IMR-90 (cell line): ENCODE data around the gene SH3BP2. TPM values are rescaled to one million over a fixed set of nuclear protein-coding genes. Genes with fewer than 3 reads are reported as not detected.

Experiments used
- ATAC-seq: fragments of 200-7000 bp; cut with Tn5 transposase; 2 replicates; pipeline ENCODE4 v1.9.1; 2020; ENCODE audit warnings: low read depth, mild to moderate bottlenecking, moderate library complexity
- BruUV-seq: library from RNA; stranded (reverse); fragments of 400-500 nt; replicated peaks from 2 replicates; lab custom pipeline; 2021; lab: Mats Ljungman, UMichigan
- CTCF ChIA-PET: fragments of 300-600 bp; formaldehyde crosslinking; extraction: SDS; loops from one replicate; lab custom pipeline; 2021; ENCODE audit warnings: antibody characterized with exemption; lab: Yijun Ruan, JAX
- POLR2A ChIA-PET: fragments of 300-600 bp; sonication (Branson Sonifier 250); formaldehyde crosslinking; loops from one replicate; lab custom pipeline; 2022; ENCODE audit warnings: antibody characterized with exemption; ENCODE audit not compliant: unreplicated experiment; lab: Charles Lee
- DNase-seq: peaks from one replicate; pipeline ENCODE4 v3.0.0; 2013
- H2AFZ ChIP-seq: replicated peaks from 2 replicates; pipeline ENCODE3; 2013; ENCODE audit warnings: low read length, mild to moderate bottlenecking; ENCODE audit not compliant: poor library complexity
- H2AK5ac ChIP-seq: 2 replicates; pipeline ENCODE4 v1.6.1; 2013; ENCODE audit warnings: low read depth, low read length, inconsistent platforms
- H2AK9ac ChIP-seq: replicated peaks from 2 replicates; pipeline ENCODE3; 2013; ENCODE audit warnings: mild to moderate bottlenecking, low read depth, low read length, moderate library complexity; ENCODE audit not compliant: poor library complexity
- H2BK120ac ChIP-seq: 2 replicates; pipeline ENCODE4 v1.6.1; 2013; ENCODE audit warnings: low read depth, low read length, inconsistent platforms
- H2BK15ac ChIP-seq: 3 replicates; pipeline ENCODE4 v1.6.1; 2013; ENCODE audit warnings: low read depth, low read length, inconsistent platforms
- H2BK20ac ChIP-seq: 2 replicates; pipeline ENCODE4 v1.6.1; 2013; ENCODE audit warnings: low read depth, mild to moderate bottlenecking, inconsistent platforms, low read length, moderate library complexity
- H2BK5ac ChIP-seq: 2 replicates; pipeline ENCODE4 v1.6.1; 2013; ENCODE audit warnings: mild to moderate bottlenecking, low read depth, low read length, inconsistent platforms; ENCODE audit not compliant: poor library complexity, severe bottlenecking
- H3K14ac ChIP-seq: replicated peaks from 2 replicates; pipeline ENCODE4 v1.6.1; 2013; ENCODE audit warnings: low read depth, low read length, inconsistent platforms
- H3K18ac ChIP-seq: 2 replicates; pipeline ENCODE4 v1.6.1; 2013; ENCODE audit warnings: low read depth, low read length, control low read depth
- H3K23ac ChIP-seq: 2 replicates; pipeline ENCODE4 v1.6.1; 2013; ENCODE audit warnings: low read depth, low read length, inconsistent platforms
- H3K27ac ChIP-seq: 2 replicates; pipeline ENCODE4 v1.5.1; 2013; ENCODE audit warnings: mild to moderate bottlenecking, control low read depth, low read length; ENCODE audit not compliant: insufficient read depth
- H3K27me3 ChIP-seq: 2 replicates; pipeline ENCODE4 v1.6.1; 2013; ENCODE audit warnings: low read length; ENCODE audit not compliant: control insufficient read depth, insufficient read depth
- H3K36me3 ChIP-seq: 2 replicates; pipeline ENCODE4 v1.6.1; 2013; ENCODE audit warnings: low read length, mixed read lengths; ENCODE audit not compliant: control insufficient read depth, insufficient read depth
- H3K4ac ChIP-seq: 2 replicates; pipeline ENCODE4 v1.6.1; 2013; ENCODE audit warnings: low read depth, low read length, inconsistent platforms
- H3K4me1 ChIP-seq: 2 replicates; pipeline ENCODE4 v1.6.1; 2013; ENCODE audit warnings: low read length, mixed read lengths; ENCODE audit not compliant: control insufficient read depth, insufficient read depth
- H3K4me2 ChIP-seq: 2 replicates; pipeline ENCODE4 v1.6.1; 2013; ENCODE audit warnings: low read depth, mild to moderate bottlenecking, control low read depth, low read length, moderate library complexity
- H3K4me3 ChIP-seq: 2 replicates; pipeline ENCODE4 v1.5.1; 2013; ENCODE audit warnings: low read depth, mild to moderate bottlenecking, control low read depth, low read length, moderate library complexity; ENCODE audit not compliant: insufficient read depth
- H3K56ac ChIP-seq: 2 replicates; pipeline ENCODE4 v1.6.1; 2013; ENCODE audit warnings: low read length, inconsistent platforms; ENCODE audit not compliant: insufficient read depth; ENCODE audit errors: extremely low read depth
- H3K79me1 ChIP-seq, 2 experiments: 2 replicates each; pipeline ENCODE4 v1.6.1; 2013; ENCODE audit warnings: low read length in 2 of 2, inconsistent platforms in 1 of 2, low read depth in 1 of 2
- H3K9ac ChIP-seq: 2 replicates; pipeline ENCODE4 v1.6.1; 2013; ENCODE audit warnings: low read depth, low read length, control low read depth
- H3K9me1 ChIP-seq: 2 replicates; pipeline ENCODE4 v1.6.1; 2013; ENCODE audit warnings: low read length, inconsistent platforms; ENCODE audit not compliant: insufficient read depth
- H3K9me3 ChIP-seq: 2 replicates; pipeline ENCODE4 v1.6.1; 2013; ENCODE audit warnings: low read length; ENCODE audit not compliant: control insufficient read depth, insufficient read depth
- H4K20me1 ChIP-seq: 2 replicates; pipeline ENCODE4 v1.6.1; 2013; ENCODE audit warnings: low read length, inconsistent platforms; ENCODE audit not compliant: insufficient read depth
- H4K5ac ChIP-seq: 2 replicates; pipeline ENCODE4 v1.6.1; 2013; ENCODE audit warnings: mild to moderate bottlenecking, low read depth, low read length, control low read depth
- H4K8ac ChIP-seq, 2 experiments: 2 replicates each; pipeline ENCODE4 v1.6.1; 2013; ENCODE audit warnings: low read depth in 2 of 2, low read length in 2 of 2, control low read depth in 1 of 2, inconsistent platforms in 1 of 2
- H4K91ac ChIP-seq: 2 replicates; pipeline ENCODE4 v1.6.1; 2013; ENCODE audit warnings: low read depth, low read length, inconsistent platforms; ENCODE audit not compliant: insufficient read depth
- MAZ ChIP-seq: IDR thresholded peaks from 2 replicates; pipeline ENCODE4 v1.6.1; 2012; ENCODE audit warnings: low read depth, mild to moderate bottlenecking, low read length, improper control_type of control experiment, moderate library complexity, borderline replicate concordance
- MXI1 ChIP-seq: IDR thresholded peaks from 2 replicates; pipeline ENCODE4 v1.6.1; 2012; ENCODE audit warnings: low read depth, mild to moderate bottlenecking, low read length, moderate library complexity, borderline replicate concordance
- POLR2A ChIP-seq: IDR thresholded peaks from 2 replicates; pipeline ENCODE4 v1.6.1; 2012; ENCODE audit warnings: mild to moderate bottlenecking, low read depth, low read length
- SMC3 ChIP-seq: fragments of 150-350 bp; IDR thresholded peaks from 2 replicates; pipeline ENCODE4 v1.6.1; 2016; ENCODE audit warnings: low read depth, mild to moderate bottlenecking, antibody characterized with exemption, low read length, moderate library complexity
- USF2 ChIP-seq: fragments of 150-350 bp; IDR thresholded peaks from 2 replicates; pipeline ENCODE4 v1.6.1; 2017; ENCODE audit warnings: mild to moderate bottlenecking, antibody characterized with exemption, low read length, low read depth
- WGBS, 2 experiments: methylation state at CpG; one replicate each; pipeline versions ENCODE4 v1.1.5 to v1.1.7; 2013; ENCODE audit warnings: missing lambda C conversion rate in 2 of 2; ENCODE audit not compliant: insufficient read length in 1 of 2; ENCODE audit errors: extremely low coverage in 2 of 2; 5-methylcytosine and 5-hydroxymethylcytosine counted together
- dilution Hi-C: fragments of 300-500 bp; cut with HindIII; formaldehyde crosslinking; loops from one replicate; pipeline ENCODE4 v1.14.3; 2018; ENCODE audit warnings: low sequenced_read_pairs; ENCODE audit not compliant: unreplicated experiment
- in situ Hi-C: fragments of 300-500 bp; cut with MboI; formaldehyde crosslinking; loops from 3 replicates; pipeline ENCODE4 v1.14.3; 2019; ENCODE audit warnings: low sequenced_read_pairs, inconsistent platforms, mixed read lengths
- intact Hi-C: fragments of 100-400 bp; cut with micrococcal nuclease; formaldehyde crosslinking; loops from 2 replicates; pipeline ENCODE4 v1.10.0; 2022
- polyA plus RNA-seq, 3 experiments: library from polyadenylated mRNA; depleted of rRNA; stranded (reverse); fragments of >200 nt; gene quantifications; 2 replicates each; pipeline ENCODE4 v1.2.3, GENCODE V29; 2012; ENCODE audit warnings: low replicate concordance in 1 of 3
- total RNA-seq: library from RNA; depleted of rRNA; stranded (reverse); fragments of >200 nt; gene quantifications from 2 replicates; pipeline ENCODE4 v1.2.3, GENCODE V29; 2012

The SH3BP2 gene
- total and polyA plus RNA-seq, 2 of the 4 experiments (the other 2 are of a cell fraction): 9.0 to 37.2 TPM

GRCh38 chr4:2830632-2831610 is 38.0 kb downstream of the SH3BP2 start:
- intact Hi-C loops (no loop called here), in situ Hi-C loops (no loop called here), dilution Hi-C loops (no loop called here)
- Histone ChIP-seq H3K18ac (no peak overlapping the region), H3K9ac (no peak overlapping the region), H3K9me3 (no peaks in the 10 kb centered on the region), H3K4me3 (no peak overlapping the region), H2AK9ac (no peak overlapping the region), H2BK120ac (no peak overlapping the region), H3K36me3 (peaks cover 79% of the 10 kb centered on the region), H3K27ac (no peak overlapping the region), H3K4me2 (no peak overlapping the region), H3K14ac (no peak overlapping the region), H3K9me1 (peaks cover 12% of the 10 kb centered on the region), H3K4me1 (no peaks in the 10 kb centered on the region), H3K23ac (no peak overlapping the region), H2BK20ac (no peak overlapping the region), H2BK5ac (no peak overlapping the region), H3K56ac (no peak overlapping the region), H4K20me1 (peaks cover 6% of the 10 kb centered on the region), H3K4ac (no peak overlapping the region), H2BK15ac (no peak overlapping the region), H2AK5ac (no peak overlapping the region), H4K91ac (no peak overlapping the region), H4K8ac (no peak overlapping the region), H2AFZ (no peak overlapping the region), H3K27me3 (no peaks in the 10 kb centered on the region), H4K5ac (no peak overlapping the region), H3K79me1 (peaks cover 5 to 16% of the 10 kb centered on the region in 2 experiments; a peak in 2 of 4 replicates)
- DNase-seq (no peak), ATAC-seq (no peak)
- TF ChIP-seq SMC3 (no peak), MXI1 (no peak), MAZ (no peak), POLR2A (no peak), USF2 (no peak)
- POLR2A ChIA-PET: no interaction called here
- CTCF ChIA-PET: no interaction called here
- 93% methylated on average over 20 of the region's 37 CpGs; no CpG with 5 or more reads in 1 of the 2 experiments for WGBS, 2 experiments
- no TSS peak for BruUV-seq
